SK-N-SH treated with all-trans-retinoic acid at 6 μM for 48 hours (cell line): Measurements from ENCODE around the gene TRRAP.

Source experiments
- ATAC-seq: fragments of 200-7000 bp; cut with Tn5 transposase; 3 replicates; pipeline ENCODE4 v1.9.1; 2020; ENCODE audit warnings: mild to moderate bottlenecking, moderate library complexity
- ARNTL ChIP-seq: fragments of 450-650 bp; formaldehyde crosslinking; IDR thresholded peaks from 2 replicates; pipeline ENCODE4 v1.5.0; 2020; ENCODE audit warnings: low read depth, mild to moderate bottlenecking, moderate library complexity, borderline replicate concordance
- BACH2 ChIP-seq: fragments of 250-450 bp; sonication (Bioruptor Pico); IDR thresholded peaks from 2 replicates; pipeline ENCODE4 v1.9.0; 2021; ENCODE audit warnings: mild to moderate bottlenecking, borderline replicate concordance
- CREB5 ChIP-seq: fragments of 250-450 bp; sonication (Bioruptor Pico); IDR thresholded peaks from 2 replicates; pipeline ENCODE4 v1.5.1; 2020; ENCODE audit warnings: low read depth, mild to moderate bottlenecking, moderate library complexity
- CSDC2 ChIP-seq: fragments of 250-450 bp; sonication (Bioruptor Pico); IDR thresholded peaks from 2 replicates; pipeline ENCODE4 v1.5.0; 2020; ENCODE audit warnings: mild to moderate bottlenecking, moderate library complexity
- ESRRG ChIP-seq: fragments of 250-450 bp; sonication (Bioruptor Pico); IDR thresholded peaks from 2 replicates; pipeline ENCODE4 v1.6.1; 2021; ENCODE audit warnings: mild to moderate bottlenecking
- GLIS3 ChIP-seq: fragments of 250-450 bp; sonication (Bioruptor Pico); IDR thresholded peaks from 2 replicates; pipeline ENCODE4 v1.5.0; 2020; ENCODE audit warnings: mild to moderate bottlenecking, moderate library complexity
- ISL1 ChIP-seq: fragments of 250-450 bp; sonication (Bioruptor Pico); IDR thresholded peaks from 2 replicates; pipeline ENCODE4 v2.1.2; 2022; ENCODE audit warnings: mild to moderate bottlenecking, moderate library complexity
- OSR1 ChIP-seq: fragments of 250-450 bp; sonication (Bioruptor Pico); IDR thresholded peaks from 2 replicates; pipeline ENCODE4 v1.8.0; 2022; ENCODE audit warnings: moderate library complexity, mild to moderate bottlenecking, inconsistent platforms
- PATZ1 ChIP-seq: fragments of 250-450 bp; sonication (Bioruptor Pico); IDR thresholded peaks from 2 replicates; pipeline ENCODE4 v1.8.0; 2020; ENCODE audit warnings: mild to moderate bottlenecking, moderate library complexity, borderline replicate concordance
- POU6F1 ChIP-seq: fragments of 250-450 bp; sonication (Bioruptor Pico); IDR thresholded peaks from 2 replicates; pipeline ENCODE4 v1.8.0; 2021; ENCODE audit warnings: low read depth, mild to moderate bottlenecking, moderate library complexity, borderline replicate concordance
- RARB ChIP-seq: fragments of 250-450 bp; sonication (Bioruptor Pico); IDR thresholded peaks from 2 replicates; pipeline ENCODE4 v1.8.0; 2021; ENCODE audit warnings: mild to moderate bottlenecking, moderate library complexity
- SNAI2 ChIP-seq: fragments of 250-450 bp; sonication (Bioruptor Pico); IDR thresholded peaks from 2 replicates; pipeline ENCODE4 v1.5.0; 2020; ENCODE audit warnings: mild to moderate bottlenecking, moderate library complexity
- TCF4 ChIP-seq: fragments of 250-450 bp; sonication (Bioruptor Pico); IDR thresholded peaks from 2 replicates; pipeline ENCODE4 v1.8.0; 2021; ENCODE audit warnings: mild to moderate bottlenecking, moderate library complexity, borderline replicate concordance
- TOX ChIP-seq: fragments of 250-450 bp; sonication (Bioruptor Pico); IDR thresholded peaks from 2 replicates; pipeline ENCODE4 v1.8.0; 2021; ENCODE audit warnings: mild to moderate bottlenecking, moderate library complexity, borderline replicate concordance
- TSHZ2 ChIP-seq: fragments of 250-450 bp; sonication (Bioruptor Pico); IDR thresholded peaks from 2 replicates; pipeline ENCODE4 v1.5.0; 2020; ENCODE audit warnings: mild to moderate bottlenecking, moderate library complexity
- ZC3H10 ChIP-seq: fragments of 250-450 bp; sonication (Bioruptor Pico); IDR thresholded peaks from 2 replicates; pipeline ENCODE4 v1.5.1; 2021; ENCODE audit warnings: mild to moderate bottlenecking, moderate library complexity
- ZFP3 ChIP-seq: fragments of 250-450 bp; sonication (Bioruptor Pico); IDR thresholded peaks from 2 replicates; pipeline ENCODE4 v1.5.0; 2020; ENCODE audit warnings: mild to moderate bottlenecking, moderate library complexity
- ZFP30 ChIP-seq: fragments of 450-650 bp; formaldehyde crosslinking; IDR thresholded peaks from 2 replicates; pipeline ENCODE4 v1.5.0; 2022; ENCODE audit warnings: mild to moderate bottlenecking, moderate library complexity
- ZNF70 ChIP-seq: fragments of 450-650 bp; formaldehyde crosslinking; IDR thresholded peaks from 2 replicates; pipeline ENCODE4 v1.5.0; 2020; ENCODE audit warnings: mild to moderate bottlenecking, moderate library complexity
- ZNF8 ChIP-seq: fragments of 450-650 bp; formaldehyde crosslinking; IDR thresholded peaks from 2 replicates; pipeline ENCODE4 v1.5.0; 2020; ENCODE audit warnings: mild to moderate bottlenecking, moderate library complexity

TRRAP gene

GRCh38 chr7:98988641-98989040, 110.3 kb downstream of the TRRAP start (continued):
- TF ChIP-seq CREB5 (CRISPR knock-in tag): no peak
- no peak for TF ChIP-seq PATZ1
- TF ChIP-seq ZNF70: no peak
- no peak for TF ChIP-seq ZFP3 (CRISPR knock-in tag)
- no peak for TF ChIP-seq CSDC2 (CRISPR knock-in tag)
- TF ChIP-seq TCF4 (CRISPR knock-in tag): no peak
- TF ChIP-seq ESRRG: no peak
- no peak for TF ChIP-seq TOX (CRISPR knock-in tag)
- TF ChIP-seq ISL1 (CRISPR knock-in tag): no peak

GRCh38 chr7:98990356-98990755, 112.0 kb downstream of the TRRAP start:
- ATAC-seq: no peak
- TF ChIP-seq TCF4 (CRISPR knock-in tag): no peak
- TF ChIP-seq ZFP3 (CRISPR knock-in tag): no peak
- no peak for TF ChIP-seq ARNTL (CRISPR knock-in tag)
- TF ChIP-seq BACH2 (CRISPR knock-in tag): no peak
- no peak for TF ChIP-seq GLIS3
- no peak for TF ChIP-seq CSDC2 (CRISPR knock-in tag)
- TF ChIP-seq RARB (CRISPR knock-in tag): no peak
- TF ChIP-seq ZC3H10 (CRISPR knock-in tag): no peak
- no peak for TF ChIP-seq ZFP30 (CRISPR knock-in tag)

GRCh38 chr7:98991141-98991540, 112.8 kb downstream of the TRRAP start:
- no peak for ATAC-seq
- no peak for TF ChIP-seq ARNTL (CRISPR knock-in tag)
- TF ChIP-seq ISL1 (CRISPR knock-in tag): no peak
- no peak for TF ChIP-seq ZNF8
- no peak for TF ChIP-seq TOX (CRISPR knock-in tag)

GRCh38 chr7:98992076-98992475, 113.7 kb downstream of the TRRAP start:
- no peak for TF ChIP-seq TOX (CRISPR knock-in tag)
- no peak for TF ChIP-seq PATZ1
- ATAC-seq: no peak

- no peak for ATAC-seq
- TF ChIP-seq TSHZ2 (CRISPR knock-in tag) (no peak), TOX (CRISPR knock-in tag) (no peak), OSR1 (CRISPR knock-in tag) (no peak), SNAI2 (CRISPR knock-in tag) (no peak), ZNF8 (no peak), ZC3H10 (CRISPR knock-in tag) (no peak), CREB5 (CRISPR knock-in tag) (no peak), PATZ1 (no peak), POU6F1 (no peak)
These were observed 114.9 kb downstream of the TRRAP start for GRCh38 chr7:98993024-98993897.
